ENCODE data around the gene GRAP.
"Not testable (repeated sequence)": the region's sequence is repeated elsewhere in the genome, so short reads cannot be mapped to it uniquely, and the experiment has no call there.

- TF ChIP-seq CTCF (IDR thresholded peaks at IDR 0.05; ENCODE audit: borderline replicate concordance, extremely low read depth, low read length, poor library complexity, severe bottlenecking); EZH2 (IDR thresholded peaks at IDR 0.05; ENCODE audit: borderline replicate concordance, low read depth, low read length, severe bottlenecking): not testable (repeated sequence)
Measured at GRCh38 chr17:19070318-19071168, 23.8 kb upstream of the GRAP start.

Measured in DND-41 (cell line).